Neural progenitor cell (in vitro differentiated cells): ENCODE measurements around the gene ZNF385D. TPM values are rescaled to one million over a fixed set of nuclear protein-coding genes. Genes with fewer than 3 reads are reported as not detected.

Experiments used
- DNase-seq: peaks from one replicate; pipeline ENCODE4 v3.0.0-alpha.2; 2016; ENCODE audit warnings: low spot score
- H2AFZ ChIP-seq: fragments of 200-600 bp; sonication (generic); replicated peaks from 2 replicates; pipeline ENCODE4 v1.6.1; 2016; ENCODE audit warnings: antibody characterized with exemption
- H3F3A ChIP-seq: fragments of 200-600 bp; sonication (generic); 2 replicates; pipeline ENCODE4 v1.6.1; 2016; ENCODE audit warnings: antibody characterized with exemption, low read depth
- H3K27ac ChIP-seq: fragments of 200-600 bp; sonication (generic); 2 replicates; pipeline ENCODE4 v1.5.1; 2016; ENCODE audit warnings: mild to moderate bottlenecking
- H3K27me3 ChIP-seq: fragments of 200-600 bp; sonication (generic); 2 replicates; pipeline ENCODE4 v1.6.1; 2016; ENCODE audit warnings: mild to moderate bottlenecking, moderate library complexity
- H3K36me3 ChIP-seq: fragments of 200-600 bp; sonication (generic); 2 replicates; pipeline ENCODE4 v1.5.1; 2016
- H3K4me1 ChIP-seq: fragments of 200-600 bp; sonication (generic); 2 replicates; pipeline ENCODE4 v1.6.1; 2016; ENCODE audit warnings: mixed run types
- H3K4me2 ChIP-seq: fragments of 200-600 bp; sonication (generic); 2 replicates; pipeline ENCODE4 v1.6.1; 2016
- H3K4me3 ChIP-seq: fragments of 200-600 bp; sonication (generic); 2 replicates; pipeline ENCODE4 v1.5.1; 2016
- H3K79me2 ChIP-seq: fragments of 200-600 bp; sonication (generic); 2 replicates; pipeline ENCODE4 v1.6.1; 2016; ENCODE audit warnings: low read depth
- H3K9ac ChIP-seq: fragments of 200-600 bp; sonication (generic); 2 replicates; pipeline ENCODE4 v1.6.1; 2016
- H3K9me3 ChIP-seq: fragments of 200-600 bp; sonication (generic); 2 replicates; pipeline ENCODE4 v1.5.1; 2016; ENCODE audit warnings: low read depth
- H4K20me1 ChIP-seq: fragments of 200-600 bp; sonication (generic); 2 replicates; pipeline ENCODE4 v1.6.1; 2016; ENCODE audit warnings: low read depth
- H3K27ac Mint-ChIP-seq: 3 replicates; pipeline ENCODE4 v1.8.0; 2021; ENCODE audit warnings: mixed read lengths
- H3K27me3 Mint-ChIP-seq: 2 replicates; pipeline ENCODE4 v1.8.0; 2022; ENCODE audit warnings: low read depth, mild to moderate bottlenecking, inconsistent platforms, moderate library complexity, mixed read lengths; ENCODE audit not compliant: insufficient read depth
- H3K36me3 Mint-ChIP-seq: 3 replicates; pipeline ENCODE4 v1.8.0; 2021; ENCODE audit warnings: mixed read lengths
- H3K4me1 Mint-ChIP-seq: 3 replicates; pipeline ENCODE4 v1.8.0; 2021; ENCODE audit warnings: mixed read lengths
- H3K4me3 Mint-ChIP-seq: 3 replicates; pipeline ENCODE4 v1.8.0; 2021; ENCODE audit warnings: mild to moderate bottlenecking, moderate library complexity, mixed read lengths
- H3K9me3 Mint-ChIP-seq: 3 replicates; pipeline ENCODE4 v1.8.0; 2020; ENCODE audit warnings: mixed read lengths
- CTCF ChIP-seq: fragments of 200-600 bp; sonication (generic); IDR thresholded peaks from 2 replicates; pipeline ENCODE4 v1.5.1; 2017; ENCODE audit warnings: antibody characterized with exemption, mild to moderate bottlenecking
- EZH2 ChIP-seq: fragments of 200-600 bp; sonication (generic); IDR thresholded peaks from 2 replicates; pipeline ENCODE4 v1.6.1; 2017; ENCODE audit warnings: antibody characterized with exemption, mild to moderate bottlenecking, moderate library complexity
- EZH2phosphoT487 ChIP-seq: fragments of 200-600 bp; sonication (generic); IDR thresholded peaks from 2 replicates; pipeline ENCODE4 v1.6.1; 2017; ENCODE audit warnings: antibody characterized with exemption
- total RNA-seq: library from RNA; depleted of rRNA; stranded (reverse); fragments of >200 nt; gene quantifications from 2 replicates; pipeline ENCODE4 v1.2.3, GENCODE V29; 2015; ENCODE audit warnings: low replicate concordance

The ZNF385D gene
- total RNA-seq, 1 donor from 2014 or later: 4.4 TPM

- no peaks in the 10 kb centered on the region for H3K27me3 ChIP-seq
- DNase-seq: no peak
- Mint-ChIP-seq H3K27me3 (peaks cover 2% of the 10 kb centered on the region), H3K36me3 (no peaks in the 10 kb centered on the region), H3K27ac (no peak overlapping the region), H3K9me3 (no peaks in the 10 kb centered on the region), H3K4me3 (no peak overlapping the region), H3K4me1 (no peaks in the 10 kb centered on the region)
- no peaks in the 10 kb centered on the region for H3F3A ChIP-seq
- TF ChIP-seq CTCF: no peak
- TF ChIP-seq EZH2phosphoT487: no peak
- no peak for TF ChIP-seq EZH2
- H3K4me1 ChIP-seq: no peaks in the 10 kb centered on the region
- no peak overlapping the region for H3K4me3 ChIP-seq
- H3K9me3 ChIP-seq: no peaks in the 10 kb centered on the region
- H3K79me2 ChIP-seq: no peaks in the 10 kb centered on the region
- no peak overlapping the region for H3K9ac ChIP-seq
- H3K4me2 ChIP-seq: no peak overlapping the region
- no peak overlapping the region for H3K27ac ChIP-seq
- H2AFZ ChIP-seq: no peak overlapping the region
- no peaks in the 10 kb centered on the region for H4K20me1 ChIP-seq
- H3K36me3 ChIP-seq: no peaks in the 10 kb centered on the region
These were observed 96.3 kb downstream of the ZNF385D start for GRCh38 chr3:21654662-21655061.

- no peaks in the 10 kb centered on the region for H3K79me2 ChIP-seq
- DNase-seq: no peak
- H3K4me2 ChIP-seq: no peak overlapping the region
These were observed 96.8 kb downstream of the ZNF385D start for GRCh38 chr3:21654241-21654640.

DNA sequence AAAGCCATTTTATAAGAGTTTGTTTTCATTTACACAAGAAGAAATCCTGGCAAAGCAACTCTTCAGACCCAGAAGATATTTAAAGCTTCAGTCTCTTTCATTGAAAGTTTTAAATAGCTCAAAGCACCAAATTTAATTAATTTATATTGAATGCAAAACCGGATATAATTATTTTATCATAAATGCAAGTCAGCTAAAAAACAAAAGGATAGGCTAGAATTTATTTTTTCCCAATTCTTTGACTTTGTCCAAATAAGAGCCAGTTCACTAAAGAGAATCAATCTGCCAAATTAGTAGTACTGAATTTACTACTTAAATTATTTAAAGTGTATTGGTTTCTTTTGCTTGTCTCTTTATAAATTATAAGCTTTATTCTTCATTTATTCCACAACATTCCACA, 101.5 kb downstream of the ZNF385D start:
- Mint-ChIP-seq H3K27ac (no peak overlapping the region), H3K9me3 (no peaks in the 10 kb centered on the region), H3K36me3 (no peaks in the 10 kb centered on the region), H3K4me1 (no peaks in the 10 kb centered on the region), H3K4me3 (no peak overlapping the region), H3K27me3 (peaks cover 2% of the 10 kb centered on the region)
- no peaks in the 10 kb centered on the region for H3K4me1 ChIP-seq
- H3K4me3 ChIP-seq: no peak overlapping the region
- no peaks in the 10 kb centered on the region for H4K20me1 ChIP-seq
- TF ChIP-seq EZH2 (no peak), EZH2phosphoT487 (no peak), CTCF (no peak)
- H3F3A ChIP-seq: no peaks in the 10 kb centered on the region
- H3K79me2 ChIP-seq: no peaks in the 10 kb centered on the region
- no peak overlapping the region for H3K4me2 ChIP-seq
- H3K27ac ChIP-seq: no peak overlapping the region
- no peak overlapping the region for H3K9ac ChIP-seq
- H3K27me3 ChIP-seq: no peaks in the 10 kb centered on the region
- no peaks in the 10 kb centered on the region for H3K36me3 ChIP-seq
- no peaks in the 10 kb centered on the region for H3K9me3 ChIP-seq
- no peak for DNase-seq
- no peak overlapping the region for H2AFZ ChIP-seq

More at GRCh38 chr3:21654241-21654640, 96.8 kb downstream of the ZNF385D start:
- Mint-ChIP-seq H3K4me1 (no peaks in the 10 kb centered on the region), H3K9me3 (no peaks in the 10 kb centered on the region), H3K27ac (no peak overlapping the region), H3K4me3 (no peak overlapping the region), H3K27me3 (peaks cover 2% of the 10 kb centered on the region), H3K36me3 (no peaks in the 10 kb centered on the region)
- H3K9me3 ChIP-seq: no peaks in the 10 kb centered on the region
- no peak overlapping the region for H2AFZ ChIP-seq
- no peak overlapping the region for H3K4me3 ChIP-seq
- TF ChIP-seq EZH2 (no peak), EZH2phosphoT487 (no peak), CTCF (no peak)
- no peaks in the 10 kb centered on the region for H3F3A ChIP-seq
- no peak overlapping the region for H3K27ac ChIP-seq
- H3K4me1 ChIP-seq: no peaks in the 10 kb centered on the region
- H3K36me3 ChIP-seq: no peaks in the 10 kb centered on the region
- H3K27me3 ChIP-seq: no peaks in the 10 kb centered on the region
- no peak overlapping the region for H3K9ac ChIP-seq
- no peaks in the 10 kb centered on the region for H4K20me1 ChIP-seq

DNA sequence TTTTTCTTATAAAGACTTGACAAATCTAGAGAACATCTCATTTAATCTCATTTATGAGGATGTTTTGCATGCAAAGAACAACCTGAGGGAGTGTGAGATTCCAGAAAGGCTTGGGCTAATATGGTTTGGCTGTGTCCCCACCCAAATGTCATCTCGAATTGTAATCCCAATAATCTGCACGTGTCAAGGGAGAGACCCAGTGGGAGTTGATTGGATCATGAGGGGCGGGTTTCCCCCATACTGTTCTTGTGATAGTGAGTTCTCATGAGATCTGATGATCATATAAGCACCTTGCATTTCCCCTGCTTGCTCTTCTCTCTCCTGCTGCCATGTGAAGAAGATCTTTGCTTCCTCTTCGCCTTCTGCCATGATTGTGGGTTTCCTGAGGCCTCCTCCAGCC, 103.0 kb downstream of the ZNF385D start:
- H3K4me1 Mint-ChIP-seq: no peaks in the 10 kb centered on the region
- H3K36me3 ChIP-seq: no peaks in the 10 kb centered on the region
- H4K20me1 ChIP-seq: no peaks in the 10 kb centered on the region
- no peak for DNase-seq
- TF ChIP-seq EZH2phosphoT487 (no peak), CTCF (no peak), EZH2 (no peak)
- no peaks in the 10 kb centered on the region for H3K36me3 Mint-ChIP-seq
- peaks cover 2% of the 10 kb centered on the region for H3K27me3 Mint-ChIP-seq
- no peak overlapping the region for H3K9ac ChIP-seq
- H3F3A ChIP-seq: no peaks in the 10 kb centered on the region
- H3K4me3 Mint-ChIP-seq: no peak overlapping the region
- no peaks in the 10 kb centered on the region for H3K9me3 Mint-ChIP-seq
- H3K4me3 ChIP-seq: no peak overlapping the region
- H2AFZ ChIP-seq: no peak overlapping the region
- no peak overlapping the region for H3K27ac Mint-ChIP-seq
- H3K4me1 ChIP-seq: no peaks in the 10 kb centered on the region
- H3K4me2 ChIP-seq: no peak overlapping the region
- H3K9me3 ChIP-seq: no peaks in the 10 kb centered on the region
- no peak overlapping the region for H3K27ac ChIP-seq
- no peaks in the 10 kb centered on the region for H3K79me2 ChIP-seq
- H3K27me3 ChIP-seq: no peaks in the 10 kb centered on the region
